ENCODE data around the gene VWA8.

- TF ChIP-seq CTCF (CRISPR knock-in tag; IDR thresholded peaks at IDR 0.05): no peak
- TF ChIP-seq ZNF264 (CRISPR knock-in tag; IDR thresholded peaks at IDR 0.05): no peak
- TF ChIP-seq SIN3A (IDR thresholded peaks at IDR 0.05; ENCODE audit: borderline replicate concordance, low read depth, low read length): no peak
- no peak for TF ChIP-seq ZNF431 (CRISPR knock-in tag; IDR thresholded peaks at IDR 0.05; ENCODE audit: borderline replicate concordance, low read depth)
- TF ChIP-seq KLF9 (CRISPR knock-in tag; IDR thresholded peaks at IDR 0.05; ENCODE audit: low read depth): no peak
- no peak for TF ChIP-seq ZBTB1 (CRISPR knock-in tag; IDR thresholded peaks at IDR 0.05; ENCODE audit: borderline replicate concordance)
- no peak for TF ChIP-seq ZNF644 (CRISPR knock-in tag; IDR thresholded peaks at IDR 0.05; ENCODE audit: low read depth)
- TF ChIP-seq ZNF138 (CRISPR knock-in tag; IDR thresholded peaks at IDR 0.05; ENCODE audit: low read depth): no peak
- TF ChIP-seq ZNF296 (CRISPR knock-in tag; conservative IDR thresholded peaks at IDR 0.05): no peak
- TF ChIP-seq NFE2L1 (CRISPR knock-in tag; IDR thresholded peaks at IDR 0.05; ENCODE audit: borderline replicate concordance): no peak
These were observed 279.3 kb downstream of the VWA8 start for GRCh38 chr13:41681587-41681986.
